Cardiac atrium fibroblast (primary cell): Measurements from ENCODE around the gene CHIC1. TPM values are rescaled to one million over a fixed set of nuclear protein-coding genes. Genes with fewer than 3 reads are reported as not detected.

Experiments used
- total RNA-seq: library from RNA; depleted of rRNA; stranded (reverse); fragments of >200 nt; gene quantifications from 2 replicates; pipeline ENCODE4 v1.2.3, GENCODE V29; 2015

The CHIC1 gene
- 3.4 and 8.7 TPM in 2 replicates for total RNA-seq

GRCh38 chrX:73562984-73563737, at the start of gene CHIC1:
Gene CHIC1 (plus strand): TSS chrX:73563197. CDS start chrX:73563285, 88 bp downstream.

Other genes starting within 250 kb of the CHIC1 start
- gene CDX4, start 116.1 kb upstream of the CHIC1 start, total RNA-seq, result not detected in 2 replicates